Natural killer cell (primary cell): Measurements from ENCODE around the gene FGFR2. TPM values are rescaled to one million over a fixed set of nuclear protein-coding genes. Genes with fewer than 3 reads are reported as not detected.

Experiments used
- ATAC-seq, 3 donors: fragments of 150-1000 bp in 2 of 3; fragments of 200-7000 bp in 1 of 3; cut with Tn5 transposase; 1 replicate in 1 of 3; 2 replicates in 2 of 3; pipeline ENCODE4 v1.10.0; 2021; ENCODE audit warnings: mild to moderate bottlenecking in 2 of 3, moderate library complexity in 2 of 3
- DNase-seq, 2 donors: peaks; one replicate each; pipeline versions ENCODE4 v3.0.0 to v3.0.0-alpha.2; 2013 to 2021; ENCODE audit warnings: mixed read lengths in 1 of 2
- H3K27ac ChIP-seq: one replicate; pipeline ENCODE4 v1.5.1; 2013; ENCODE audit warnings: mild to moderate bottlenecking, low read length
- H3K27me3 ChIP-seq: one replicate; pipeline ENCODE4 v1.6.1; 2013; ENCODE audit warnings: low read length; ENCODE audit not compliant: control insufficient read depth, insufficient read depth
- H3K36me3 ChIP-seq: one replicate; pipeline ENCODE4 v1.6.1; 2013; ENCODE audit warnings: low read length; ENCODE audit not compliant: control insufficient read depth, insufficient read depth
- H3K4me1 ChIP-seq: one replicate; pipeline ENCODE4 v1.6.1; 2013; ENCODE audit warnings: low read length; ENCODE audit not compliant: control insufficient read depth, insufficient read depth
- H3K4me3 ChIP-seq: one replicate; pipeline ENCODE4 v1.5.1; 2013; ENCODE audit warnings: low read length
- H3K9me3 ChIP-seq: one replicate; pipeline ENCODE4 v1.6.1; 2013; ENCODE audit warnings: low read length; ENCODE audit not compliant: control insufficient read depth, insufficient read depth
- H3K27ac Mint-ChIP-seq, 2 donors: one replicate each; pipeline ENCODE4 v1.8.0; 2022; ENCODE audit warnings: mild to moderate bottlenecking in 2 of 2, mixed read lengths in 2 of 2, moderate library complexity in 1 of 2
- H3K27me3 Mint-ChIP-seq, 2 donors: one replicate each; pipeline ENCODE4 v1.8.0; 2022; ENCODE audit warnings: low read depth in 2 of 2, mixed read lengths in 2 of 2
- H3K36me3 Mint-ChIP-seq: one replicate; pipeline ENCODE4 v1.8.0; 2022; ENCODE audit warnings: mixed read lengths
- H3K4me1 Mint-ChIP-seq, 2 donors: one replicate each; pipeline ENCODE4 v1.8.0; 2022; ENCODE audit warnings: mixed read lengths in 2 of 2
- H3K4me3 Mint-ChIP-seq: one replicate; pipeline ENCODE4 v1.8.0; 2022; ENCODE audit warnings: mild to moderate bottlenecking, moderate library complexity, mixed read lengths
- H3K9me3 Mint-ChIP-seq, 2 donors: one replicate each; pipeline ENCODE4 v1.8.0; 2022; ENCODE audit warnings: mixed read lengths in 2 of 2
- WGBS: methylation state at CpG from one replicate; pipeline ENCODE4 v1.1.7; 2013; ENCODE audit warnings: missing lambda C conversion rate; ENCODE audit not compliant: insufficient coverage; 5-methylcytosine and 5-hydroxymethylcytosine counted together
- intact Hi-C: fragments of 100-400 bp; cut with micrococcal nuclease; formaldehyde crosslinking; loops from one replicate; pipeline ENCODE4 v1.14.2; 2022
- total RNA-seq, 4 donors: library from RNA; stranded (reverse); fragments of 120-200 nt in 1 of 4; gene quantifications; one replicate each; pipeline versions ENCODE4 v1.2.3 to v1.2.4, GENCODE V29; 2013 to 2022
- TF ChIP-seq, protein P1 (sequence below): fragments of 200-600 bp; IDR thresholded peaks from one replicate; pipeline ENCODE4 v1.8.0; 2022; ENCODE audit warnings: antibody characterized with exemption

Gene FGFR2
- total RNA-seq, 3 donors from 2014 or later (not counting 1 experiment from before 2014, with no cell fraction given) = 0.72 to 5.6 TPM; not detected in 1

DNA sequence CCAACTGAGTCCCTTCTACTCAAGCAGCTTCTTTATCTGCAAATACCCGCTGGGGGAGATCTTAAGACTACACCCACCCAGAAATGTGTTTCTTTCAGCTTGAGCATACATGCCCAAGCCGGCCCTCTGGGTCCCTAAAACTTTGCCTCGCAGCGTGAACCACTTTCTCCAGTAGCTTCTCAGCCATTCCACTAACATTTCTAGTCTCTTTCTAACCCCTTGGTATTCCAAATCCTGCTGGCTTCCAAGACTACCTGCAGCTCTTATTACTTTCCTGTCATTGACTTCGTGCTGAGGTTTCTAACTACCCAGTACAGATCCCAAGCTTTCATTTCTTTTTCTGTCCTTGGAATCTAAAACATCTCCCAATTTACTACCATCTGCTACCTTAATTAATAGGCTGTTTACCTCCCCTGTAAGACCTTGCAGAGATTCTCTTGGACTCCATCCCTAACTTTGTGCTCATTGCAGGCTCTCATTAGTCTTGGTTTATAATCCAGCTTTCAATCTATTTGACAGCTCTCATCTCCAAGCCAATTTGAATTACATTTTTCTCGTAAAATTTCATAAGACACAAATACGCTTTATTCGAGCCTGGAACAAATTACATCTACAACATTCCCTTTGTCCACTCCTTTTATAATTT, 153.6 kb downstream of the FGFR2 start:
- ATAC-seq = no peak
- no peaks in the 10 kb centered on the region for H3K9me3 ChIP-seq
- no peak overlapping the region for H3K4me3 ChIP-seq
- Mint-ChIP-seq H3K4me1 (no peaks in the 10 kb centered on the region), H3K27me3 (no peaks in the 10 kb centered on the region), H3K9me3 (no peaks in the 10 kb centered on the region), H3K4me3 (no peak overlapping the region), H3K27ac (no peak overlapping the region), H3K36me3 (no peaks in the 10 kb centered on the region)
- no peaks in the 10 kb centered on the region for H3K36me3 ChIP-seq
- no peaks in the 10 kb centered on the region for H3K4me1 ChIP-seq
- WGBS = 82% methylated on average over 8 of the region's 8 CpGs
- intact Hi-C loops = no loop called here
- H3K27me3 ChIP-seq = no peaks in the 10 kb centered on the region
- no peak overlapping the region for H3K27ac ChIP-seq
- DNase-seq = no peak
- TF ChIP-seq, protein P1, sequence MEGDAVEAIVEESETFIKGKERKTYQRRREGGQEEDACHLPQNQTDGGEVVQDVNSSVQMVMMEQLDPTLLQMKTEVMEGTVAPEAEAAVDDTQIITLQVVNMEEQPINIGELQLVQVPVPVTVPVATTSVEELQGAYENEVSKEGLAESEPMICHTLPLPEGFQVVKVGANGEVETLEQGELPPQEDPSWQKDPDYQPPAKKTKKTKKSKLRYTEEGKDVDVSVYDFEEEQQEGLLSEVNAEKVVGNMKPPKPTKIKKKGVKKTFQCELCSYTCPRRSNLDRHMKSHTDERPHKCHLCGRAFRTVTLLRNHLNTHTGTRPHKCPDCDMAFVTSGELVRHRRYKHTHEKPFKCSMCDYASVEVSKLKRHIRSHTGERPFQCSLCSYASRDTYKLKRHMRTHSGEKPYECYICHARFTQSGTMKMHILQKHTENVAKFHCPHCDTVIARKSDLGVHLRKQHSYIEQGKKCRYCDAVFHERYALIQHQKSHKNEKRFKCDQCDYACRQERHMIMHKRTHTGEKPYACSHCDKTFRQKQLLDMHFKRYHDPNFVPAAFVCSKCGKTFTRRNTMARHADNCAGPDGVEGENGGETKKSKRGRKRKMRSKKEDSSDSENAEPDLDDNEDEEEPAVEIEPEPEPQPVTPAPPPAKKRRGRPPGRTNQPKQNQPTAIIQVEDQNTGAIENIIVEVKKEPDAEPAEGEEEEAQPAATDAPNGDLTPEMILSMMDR = no peak

DNA sequence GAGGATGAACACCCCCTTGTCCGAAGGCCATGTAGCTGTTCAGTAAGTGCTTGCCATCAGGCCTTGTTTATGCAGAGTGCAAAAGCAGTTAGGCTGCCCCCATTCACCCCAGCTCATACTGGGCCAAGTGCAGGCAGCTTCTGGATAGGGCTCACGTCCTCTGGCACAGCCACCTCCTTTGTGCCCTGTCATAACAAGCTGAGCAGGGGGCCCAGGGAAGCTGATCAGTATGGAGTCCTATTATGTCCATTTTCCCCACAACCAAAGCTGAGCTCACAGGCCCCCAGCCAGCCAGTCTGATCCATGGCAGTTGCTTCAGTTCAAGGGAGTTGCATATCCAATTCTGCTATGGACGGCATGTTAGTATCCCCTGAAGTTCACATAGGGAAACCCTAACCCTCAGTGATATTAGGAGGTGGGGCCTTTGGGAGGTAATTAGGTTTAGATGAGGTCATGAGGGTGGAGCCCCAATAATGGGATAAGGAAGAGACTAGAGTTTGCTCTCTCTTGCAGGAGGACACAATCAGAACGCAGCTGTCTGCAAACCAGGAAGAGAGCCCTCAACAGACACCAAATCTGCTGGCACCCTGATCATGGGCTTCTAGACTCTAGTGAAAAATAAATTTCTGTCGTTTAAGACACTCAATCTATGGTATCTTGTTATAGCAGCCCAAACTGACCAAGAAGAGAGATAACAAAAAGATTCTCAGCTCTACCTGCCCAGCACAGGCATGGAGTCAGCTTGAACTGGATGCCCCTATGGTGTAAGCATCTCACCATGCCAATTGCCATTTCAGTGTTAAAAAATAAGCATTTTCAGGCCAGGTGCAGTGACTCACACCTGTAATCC, 155.9 kb downstream of the FGFR2 start:
- ATAC-seq (no peak), DNase-seq (no peak)
- Histone ChIP-seq H3K4me3 (no peak overlapping the region), H3K27ac (no peak overlapping the region), H3K36me3 (no peaks in the 10 kb centered on the region), H3K27me3 (no peaks in the 10 kb centered on the region), H3K4me1 (no peaks in the 10 kb centered on the region), H3K9me3 (no peaks in the 10 kb centered on the region)
- TF ChIP-seq, protein P1 = no peak
- H3K4me3 Mint-ChIP-seq = no peak overlapping the region
- no peak overlapping the region for H3K27ac Mint-ChIP-seq
- intact Hi-C loops = no loop called here
- H3K27me3 Mint-ChIP-seq = no peaks in the 10 kb centered on the region
- H3K4me1 Mint-ChIP-seq = no peaks in the 10 kb centered on the region
- H3K9me3 Mint-ChIP-seq = no peaks in the 10 kb centered on the region
- no peaks in the 10 kb centered on the region for H3K36me3 Mint-ChIP-seq
- 70% methylated on average over 5 of the region's 5 CpGs for WGBS

DNA sequence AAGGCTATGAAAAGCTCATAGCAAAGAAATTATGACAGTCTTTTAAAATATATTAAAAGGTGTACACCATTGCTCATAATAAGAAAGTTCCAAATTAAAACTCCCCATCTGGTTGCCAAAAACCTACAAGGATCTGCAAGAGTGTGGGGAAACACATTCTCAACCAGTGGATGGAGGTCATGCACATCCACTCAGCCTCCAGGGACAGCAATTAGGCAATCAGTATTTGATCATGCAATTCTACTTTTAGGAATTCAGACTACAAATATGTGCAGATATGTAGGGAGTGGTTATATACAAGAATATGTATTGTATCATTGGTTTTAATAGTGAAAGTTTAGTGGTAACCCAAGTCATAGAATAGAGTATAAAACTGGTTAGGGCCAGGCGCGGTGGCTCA, 157.8 kb downstream of the FGFR2 start:
- no peaks in the 10 kb centered on the region for H3K4me1 Mint-ChIP-seq

More for the DNA sequence above, 157.8 kb downstream of the FGFR2 start:
- no peaks in the 10 kb centered on the region for H3K36me3 Mint-ChIP-seq
- 100% methylated on average over 2 of the region's 2 CpGs for WGBS
- no peaks in the 10 kb centered on the region for H3K4me1 ChIP-seq
- H3K4me3 Mint-ChIP-seq = no peak overlapping the region
- intact Hi-C loops = no loop called here
- H3K9me3 Mint-ChIP-seq = no peaks in the 10 kb centered on the region
- no peak for DNase-seq
- no peak for ATAC-seq
- TF ChIP-seq, protein P1 = no peak
- H3K27ac Mint-ChIP-seq = no peak overlapping the region
- no peaks in the 10 kb centered on the region for H3K27me3 Mint-ChIP-seq
- no peak overlapping the region for H3K27ac ChIP-seq
- H3K27me3 ChIP-seq = no peaks in the 10 kb centered on the region
- H3K9me3 ChIP-seq = no peaks in the 10 kb centered on the region
- H3K36me3 ChIP-seq = no peaks in the 10 kb centered on the region
- no peak overlapping the region for H3K4me3 ChIP-seq
